GM21825 (cell line): Measurements from ENCODE around the gene CIART.
"Not testable (repeated sequence)": the region's sequence is repeated elsewhere in the genome, so short reads cannot be mapped to it uniquely, and the experiment has no call there.

Experiments used
- ATAC-seq: cut with Tn5 transposase; IDR thresholded peaks from one replicate; pipeline ENCODE4 v1.9.1; 2021; ENCODE audit warnings: mild to moderate bottlenecking, moderate library complexity; ENCODE audit not compliant: unreplicated experiment

The CIART gene

DNA sequence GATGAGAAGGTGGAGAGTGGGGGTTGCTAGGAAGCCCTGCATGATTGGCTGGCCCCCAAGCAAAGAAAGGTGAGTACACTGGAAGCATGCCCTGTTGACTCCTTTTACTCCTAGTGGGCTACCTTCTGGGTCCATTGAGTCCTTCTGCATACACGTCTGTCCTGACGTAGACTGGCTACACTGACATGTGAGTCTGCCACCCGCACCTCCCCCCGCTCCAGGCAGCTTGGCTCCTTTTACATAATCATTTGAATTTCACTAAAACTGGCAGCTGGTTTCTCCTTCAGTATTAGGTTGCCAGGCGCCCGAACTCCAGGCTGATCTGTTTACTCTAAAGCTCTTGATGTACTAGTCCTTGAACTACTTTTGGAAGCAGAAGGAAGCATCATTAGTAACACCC is 20.0 kb downstream of the CIART start:
- ATAC-seq, result no peak

DNA sequence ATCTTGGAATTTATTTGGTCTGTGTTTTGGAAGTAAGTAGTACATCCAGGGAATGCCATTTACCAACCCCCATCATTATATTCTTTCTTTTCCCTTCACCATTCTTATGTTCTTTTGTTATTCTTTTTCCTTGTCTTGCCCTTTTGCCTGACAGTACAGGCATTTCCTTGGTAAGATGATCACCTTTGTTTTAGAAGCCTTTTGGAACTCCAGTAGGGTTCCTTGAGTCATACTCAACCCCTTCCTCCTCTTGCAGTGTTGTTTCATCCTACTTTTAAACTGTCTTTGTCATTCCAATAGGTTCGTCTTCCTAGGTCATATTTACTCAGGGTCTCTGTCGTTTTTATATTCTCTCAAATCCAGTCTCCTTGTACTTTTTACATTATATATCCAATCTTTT is 20.5 kb downstream of the CIART start:
- no peak for ATAC-seq

DNA sequence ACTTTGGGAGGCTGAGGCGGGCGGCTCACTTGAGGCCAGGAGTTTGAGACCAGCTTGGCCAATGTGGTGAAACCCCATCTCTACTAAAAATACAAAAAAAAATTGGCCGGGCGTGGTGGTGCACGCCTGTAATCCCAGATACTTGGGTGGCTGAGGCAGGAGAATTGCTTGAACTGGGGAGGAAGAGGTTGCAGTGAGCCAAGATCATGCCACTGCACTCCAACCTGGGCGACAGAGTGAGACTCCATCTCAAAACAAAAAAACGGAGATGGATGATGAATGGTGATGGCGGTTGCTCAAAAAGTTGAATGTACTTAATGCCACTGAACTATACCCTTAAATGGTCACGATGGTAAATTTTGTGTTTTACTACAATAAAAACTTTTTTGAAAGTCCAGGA is 26.2 kb downstream of the CIART start:
- not testable (repeated sequence) for ATAC-seq

- ATAC-seq, result no peak
Measured at GRCh38 chr1:150309758-150310508, 27.6 kb downstream of the CIART start.

GRCh38 chr1:150311762-150312161 is 29.4 kb downstream of the CIART start:
- ATAC-seq, result no peak

GRCh38 chr1:150314691-150315090 is 32.3 kb downstream of the CIART start:
- ATAC-seq, result not testable (repeated sequence)

DNA sequence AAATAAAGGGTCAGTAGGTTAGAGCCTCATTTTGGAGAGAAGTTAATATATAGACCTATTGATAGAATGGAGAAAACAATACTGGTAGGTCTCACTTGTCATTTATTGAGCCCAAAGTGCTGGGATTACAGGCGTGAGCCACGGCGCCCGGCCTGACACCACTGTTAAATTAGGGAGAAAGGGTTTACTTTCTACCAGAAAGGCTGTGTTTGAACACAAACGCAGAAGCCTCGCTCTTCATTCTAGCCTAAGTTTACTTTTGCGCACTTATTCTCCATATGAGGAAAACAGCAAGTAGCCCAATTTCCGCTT is 38.3 kb downstream of the CIART start:
- no peak for ATAC-seq

GRCh38 chr1:150321826-150322166 is 39.4 kb downstream of the CIART start:
- no peak for ATAC-seq

- no peak for ATAC-seq
Measured at GRCh38 chr1:150322310-150322709, 40.0 kb downstream of the CIART start.

DNA sequence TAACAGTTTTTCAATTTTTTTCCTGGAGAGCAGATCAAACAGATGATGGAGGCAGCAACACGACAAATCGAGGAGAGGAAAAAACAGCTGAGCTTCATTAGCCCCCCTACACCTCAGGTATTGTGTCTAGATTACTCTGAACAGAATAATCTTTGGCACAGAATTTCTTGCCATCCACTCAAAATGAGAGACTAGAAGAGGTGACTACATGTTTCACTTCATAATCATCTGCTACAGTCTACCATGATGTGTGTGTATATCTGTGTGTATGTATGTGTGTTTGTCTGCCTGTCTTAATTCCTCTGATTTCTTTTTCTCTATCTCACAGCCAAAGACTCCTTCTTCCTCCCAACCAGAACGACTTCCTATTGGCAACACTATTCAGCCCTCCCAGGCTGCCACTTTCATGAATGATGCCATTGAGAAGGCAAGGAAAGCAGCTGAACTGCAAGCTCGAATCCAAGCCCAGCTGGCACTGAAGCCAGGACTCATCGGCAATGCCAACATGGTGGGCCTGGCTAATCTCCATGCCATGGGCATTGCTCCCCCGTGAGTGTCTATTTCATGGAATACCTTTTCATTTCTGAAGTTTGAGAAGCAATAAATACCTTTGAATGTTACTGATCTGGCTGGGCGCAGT is 50.4 kb downstream of the CIART start:
- no peak for ATAC-seq
